ENCODE data around the gene ZNF662. TPM values are rescaled to one million over a fixed set of nuclear protein-coding genes. Genes with fewer than 3 reads are reported as not detected.

The ZNF662 gene
- not detected in 2 replicates for total RNA-seq (2014; rRNA removed; shearing (Covaris generic); ENCODE audit: low replicate concordance)

GRCh38 chr3:42906070-42906847 is at the start of gene ZNF662:
TSS of gene ZNF662 (plus strand) at chr3:42906142. CDS start at chr3:42908115, 1,973 bp downstream.
- H3K36me3 ChIP-seq = no peaks in the 10 kb centered on the region
- no peaks in the 10 kb centered on the region for H3K9me3 ChIP-seq
- H3K27me3 ChIP-seq = no peaks in the 10 kb centered on the region
- no peak for DNase-seq
- H3K4me3 ChIP-seq = no peak within 1 kb of the TSS

DNA sequence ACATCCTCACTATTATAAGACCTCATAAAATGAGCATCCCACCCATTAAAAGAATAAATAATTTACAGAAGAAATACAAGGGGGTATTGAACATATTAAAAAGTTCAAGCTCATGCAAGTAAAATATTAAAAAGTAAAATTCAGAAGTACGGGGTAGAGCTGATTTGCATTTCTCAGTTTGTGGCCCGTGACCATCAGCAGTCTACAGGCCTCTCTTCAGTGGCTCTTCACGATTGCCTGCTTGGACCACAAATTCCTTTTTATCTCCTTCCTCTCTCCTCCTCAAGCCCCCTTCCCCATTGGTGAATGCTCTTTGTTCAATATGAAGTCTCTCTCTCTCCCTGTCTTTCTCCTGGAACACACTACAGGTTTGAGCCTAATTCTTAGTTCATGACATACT is 49.4 kb upstream of the ZNF662 start:
- Histone ChIP-seq H3K4me3 (no peak overlapping the region), H3K9me3 (no peaks in the 10 kb centered on the region), H3K27me3 (no peaks in the 10 kb centered on the region), H3K36me3 (no peaks in the 10 kb centered on the region)
- DNase-seq = no peak

DNA sequence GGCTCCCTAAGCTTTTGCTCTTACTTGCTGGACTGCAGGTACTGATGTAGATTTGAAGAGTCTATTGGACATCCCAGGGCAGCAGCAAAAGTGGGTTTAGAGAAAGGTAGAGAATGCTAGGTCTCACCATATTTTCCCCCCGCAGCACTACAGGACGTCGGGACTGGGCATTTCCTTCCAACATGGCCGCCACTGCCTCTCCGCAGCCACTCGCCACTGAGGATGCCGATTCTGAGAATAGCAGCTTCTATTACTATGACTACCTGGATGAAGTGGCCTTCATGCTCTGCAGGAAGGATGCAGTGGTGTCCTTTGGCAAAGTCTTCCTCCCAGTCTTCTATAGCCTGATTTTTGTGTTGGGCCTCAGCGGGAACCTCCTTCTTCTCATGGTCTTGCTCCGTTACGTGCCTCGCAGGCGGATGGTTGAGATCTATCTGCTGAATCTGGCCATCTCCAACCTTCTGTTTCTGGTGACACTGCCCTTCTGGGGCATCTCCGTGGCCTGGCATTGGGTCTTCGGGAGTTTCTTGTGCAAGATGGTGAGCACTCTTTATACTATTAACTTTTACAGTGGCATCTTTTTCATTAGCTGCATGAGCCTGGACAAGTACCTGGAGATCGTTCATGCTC is 41.5 kb upstream of the ZNF662 start:
- H3K9me3 ChIP-seq = no peaks in the 10 kb centered on the region
- H3K27me3 ChIP-seq = no peaks in the 10 kb centered on the region
- no peaks in the 10 kb centered on the region for H3K36me3 ChIP-seq
- no peak overlapping the region for H3K4me3 ChIP-seq
- DNase-seq = no peak

DNA sequence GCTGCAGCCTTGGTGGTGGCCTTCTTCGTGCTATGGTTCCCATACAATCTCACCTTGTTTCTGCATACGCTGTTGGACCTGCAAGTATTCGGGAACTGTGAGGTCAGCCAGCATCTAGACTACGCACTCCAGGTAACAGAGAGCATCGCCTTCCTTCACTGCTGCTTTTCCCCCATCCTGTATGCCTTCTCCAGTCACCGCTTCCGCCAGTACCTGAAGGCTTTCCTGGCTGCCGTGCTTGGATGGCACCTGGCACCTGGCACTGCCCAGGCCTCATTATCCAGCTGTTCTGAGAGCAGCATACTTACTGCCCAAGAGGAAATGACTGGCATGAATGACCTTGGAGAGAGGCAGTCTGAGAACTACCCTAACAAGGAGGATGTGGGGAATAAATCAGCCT is 40.7 kb upstream of the ZNF662 start:
- no peaks in the 10 kb centered on the region for H3K27me3 ChIP-seq

GRCh38 chr3:42867138-42867537 is 38.8 kb upstream of the ZNF662 start:
- no peak for DNase-seq
- Histone ChIP-seq H3K36me3 (no peaks in the 10 kb centered on the region), H3K9me3 (no peaks in the 10 kb centered on the region), H3K27me3 (no peaks in the 10 kb centered on the region), H3K4me3 (no peak overlapping the region)

More for the DNA sequence above, 40.7 kb upstream of the ZNF662 start:
- Histone ChIP-seq H3K9me3 (no peaks in the 10 kb centered on the region), H3K4me3 (no peak overlapping the region), H3K36me3 (no peaks in the 10 kb centered on the region)
- DNase-seq = no peak

DNA sequence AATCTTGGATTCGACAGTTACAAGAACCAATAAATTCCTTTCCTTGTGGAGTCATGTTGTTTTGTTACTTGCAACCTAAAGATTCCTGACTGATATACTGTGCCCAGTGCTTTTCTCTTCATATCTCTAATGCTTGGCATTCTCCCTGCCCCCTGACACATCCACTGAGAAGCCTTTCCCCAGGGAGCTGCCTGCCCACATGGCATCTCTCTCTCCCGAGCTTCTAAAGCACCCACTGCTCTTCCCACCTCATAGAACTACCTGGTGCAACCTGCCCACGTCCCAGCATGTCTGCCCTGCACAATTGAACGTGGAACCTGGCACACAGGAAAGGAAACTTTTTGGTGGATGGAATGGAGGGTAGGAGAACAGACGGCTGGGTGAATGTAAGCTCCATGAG is 37.1 kb upstream of the ZNF662 start:
- Histone ChIP-seq H3K27me3 (no peaks in the 10 kb centered on the region), H3K9me3 (no peaks in the 10 kb centered on the region), H3K4me3 (no peak overlapping the region), H3K36me3 (no peaks in the 10 kb centered on the region)
- no peak for DNase-seq

- H3K36me3 ChIP-seq = no peaks in the 10 kb centered on the region
- H3K27me3 ChIP-seq = no peaks in the 10 kb centered on the region
- no peak overlapping the region for H3K4me3 ChIP-seq
- H3K9me3 ChIP-seq = no peaks in the 10 kb centered on the region
- DNase-seq = no peak
These were observed 34.2 kb upstream of the ZNF662 start for GRCh38 chr3:42871592-42872196.

DNA sequence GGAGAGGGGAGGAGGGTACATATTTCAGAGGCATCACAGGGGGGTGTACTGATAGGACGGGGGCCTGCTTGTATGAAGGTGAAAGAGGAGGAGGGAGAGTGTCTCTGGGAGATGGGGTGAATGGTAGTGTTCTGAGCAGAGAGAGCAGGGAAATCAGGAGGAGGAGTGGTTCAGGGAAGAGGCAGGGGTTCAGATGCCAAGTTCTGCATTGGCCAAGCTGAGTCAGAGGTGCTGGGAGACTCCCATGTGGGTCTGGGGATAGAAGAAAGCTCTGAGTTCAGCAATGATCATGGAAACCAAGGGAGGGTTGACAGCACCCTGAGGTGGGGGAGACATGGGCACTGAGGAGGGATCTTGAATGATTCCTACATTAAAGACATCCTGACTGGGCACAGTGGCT is 33.2 kb upstream of the ZNF662 start:
- Histone ChIP-seq H3K27me3 (no peaks in the 10 kb centered on the region), H3K4me3 (no peak overlapping the region), H3K9me3 (no peaks in the 10 kb centered on the region), H3K36me3 (no peaks in the 10 kb centered on the region)
- peak; percentile 35 for DNase-seq

DNA sequence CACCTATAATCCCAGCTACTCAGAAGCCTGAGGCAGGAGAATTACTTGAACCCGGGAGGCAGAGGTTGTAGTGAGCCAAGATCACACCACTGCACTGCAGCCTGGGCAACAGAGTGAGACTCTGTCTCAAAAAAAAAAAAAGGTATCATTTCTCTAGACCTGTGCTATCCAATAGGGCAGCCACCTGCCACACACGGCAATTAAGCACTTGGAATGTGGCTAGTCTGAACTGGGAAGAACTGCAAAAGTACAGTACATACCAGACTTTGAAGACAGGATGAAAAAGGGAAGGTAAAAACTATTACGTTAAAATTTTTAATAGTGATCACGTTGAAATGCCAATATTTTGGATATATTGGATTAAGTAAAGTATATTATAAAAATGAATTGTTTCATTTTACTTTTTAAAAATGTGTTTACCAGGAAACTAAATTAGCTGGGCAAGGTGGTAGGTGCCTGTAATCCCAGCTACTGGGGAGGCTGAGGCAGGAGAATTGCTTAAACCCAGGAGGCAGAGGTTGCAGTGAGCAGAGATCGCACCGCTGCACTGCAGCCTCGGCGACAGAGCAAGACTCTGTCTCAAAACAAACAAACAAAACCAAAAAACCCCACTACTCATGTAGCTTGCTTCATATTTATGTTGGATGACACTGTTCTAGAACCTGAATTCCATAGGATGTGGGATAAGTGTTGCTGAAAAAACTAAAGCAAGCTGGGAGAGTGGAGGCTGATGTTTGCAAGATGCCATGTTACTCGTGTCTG is 32.5 kb upstream of the ZNF662 start:
- H3K36me3 ChIP-seq = no peaks in the 10 kb centered on the region
- no peak for DNase-seq
- no peaks in the 10 kb centered on the region for H3K9me3 ChIP-seq
- H3K27me3 ChIP-seq = no peaks in the 10 kb centered on the region
- H3K4me3 ChIP-seq = no peak overlapping the region

GRCh38 chr3:42874749-42875148 is 31.2 kb upstream of the ZNF662 start:
- Histone ChIP-seq H3K9me3 (no peaks in the 10 kb centered on the region), H3K27me3 (no peaks in the 10 kb centered on the region), H3K4me3 (no peak overlapping the region), H3K36me3 (no peaks in the 10 kb centered on the region)
- no peak for DNase-seq

DNA sequence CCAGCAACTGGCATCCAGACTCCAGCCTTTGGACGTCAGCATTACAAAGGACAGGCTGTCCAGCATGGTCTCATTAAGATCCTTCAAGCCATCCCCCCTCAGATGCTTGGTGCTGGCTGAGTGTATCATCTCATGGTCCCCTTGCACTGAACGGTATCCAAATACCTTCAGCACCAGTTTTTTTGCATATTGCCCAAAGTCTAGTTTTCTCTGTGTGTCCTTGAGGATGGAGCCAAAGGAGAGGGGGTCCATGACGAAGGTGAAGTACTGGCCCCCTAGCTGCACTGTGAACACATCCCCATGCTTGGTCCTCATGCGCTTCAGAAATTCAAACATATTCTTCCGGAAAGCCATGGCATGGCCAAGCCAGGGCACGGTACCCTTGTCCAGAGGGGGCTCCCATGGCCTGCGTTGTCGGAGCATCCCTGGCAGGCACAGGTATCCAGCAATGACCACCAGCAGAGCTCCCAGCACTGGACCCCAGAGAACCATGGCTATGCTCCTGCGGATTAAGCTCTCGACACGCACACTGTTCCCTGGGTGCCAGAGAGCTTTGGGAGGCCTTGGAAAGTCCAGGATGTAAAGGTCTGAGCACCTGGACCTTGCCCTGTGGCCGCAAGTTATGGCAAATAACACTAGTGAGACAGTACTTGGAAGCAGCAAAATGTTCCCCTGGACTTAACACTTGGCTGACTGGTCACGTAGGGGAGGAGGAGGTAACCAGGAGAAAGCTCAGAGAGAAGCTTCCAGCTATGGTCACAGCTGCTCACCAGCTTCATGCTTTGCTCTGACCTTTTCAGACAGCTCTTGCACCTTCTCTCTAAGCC is 30.4 kb upstream of the ZNF662 start, which contains the start of gene CYP8B1:
Gene CYP8B1 (minus strand): TSS at position 555 of the 827 bp plus-strand sequence. CDS start 63 bp downstream, at position 492.
- Histone ChIP-seq H3K36me3 (no peaks in the 10 kb centered on the region), H3K27me3 (no peaks in the 10 kb centered on the region), H3K9me3 (no peaks in the 10 kb centered on the region), H3K4me3 (no peak within 1 kb of the TSS)
- DNase-seq = no peak

- no peaks in the 10 kb centered on the region for H3K9me3 ChIP-seq
These were observed 29.5 kb upstream of the ZNF662 start for GRCh38 chr3:42876401-42876800.

GRCh38 chr3:42876940-42877720 is 28.8 kb upstream of the ZNF662 start:
- DNase-seq = no peak
- Histone ChIP-seq H3K4me3 (no peak overlapping the region), H3K27me3 (no peaks in the 10 kb centered on the region)

More at GRCh38 chr3:42876401-42876800, 29.5 kb upstream of the ZNF662 start:
- no peaks in the 10 kb centered on the region for H3K27me3 ChIP-seq
- no peaks in the 10 kb centered on the region for H3K36me3 ChIP-seq
- DNase-seq = no peak
- H3K4me3 ChIP-seq = no peak overlapping the region

GRCh38 chr3:42877881-42878280 is 28.1 kb upstream of the ZNF662 start:
- Histone ChIP-seq H3K36me3 (no peaks in the 10 kb centered on the region), H3K27me3 (no peaks in the 10 kb centered on the region), H3K4me3 (no peak overlapping the region), H3K9me3 (no peaks in the 10 kb centered on the region)
- no peak for DNase-seq

More at GRCh38 chr3:42876940-42877720, 28.8 kb upstream of the ZNF662 start:
- H3K36me3 ChIP-seq = no peaks in the 10 kb centered on the region
- no peaks in the 10 kb centered on the region for H3K9me3 ChIP-seq

DNA sequence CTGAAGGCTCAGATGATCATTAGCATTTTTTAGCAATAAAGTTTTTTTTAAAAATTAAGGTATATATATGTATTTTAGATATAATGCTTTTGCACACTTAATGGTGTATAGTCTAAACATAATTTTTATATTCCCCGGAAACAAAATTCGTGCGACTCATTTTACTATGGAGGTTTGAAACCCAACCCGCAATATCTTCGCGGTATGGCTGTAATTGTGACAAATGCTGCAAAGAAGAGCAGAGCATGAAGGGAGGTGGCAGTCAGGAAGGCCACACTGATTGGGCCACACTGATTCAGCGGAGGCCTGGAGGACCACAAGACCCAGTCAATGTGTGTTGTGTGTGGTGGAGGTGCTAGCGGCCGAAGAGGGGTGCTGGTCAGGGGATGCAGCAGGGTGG is 25.8 kb upstream of the ZNF662 start:
- Histone ChIP-seq H3K4me3 (no peak overlapping the region), H3K27me3 (no peaks in the 10 kb centered on the region), H3K36me3 (no peaks in the 10 kb centered on the region), H3K9me3 (no peaks in the 10 kb centered on the region)
- DNase-seq = no peak

All from MG63 (cell line).